ENCODE measurements around the gene SCN4B.

Gene SCN4B

DNA sequence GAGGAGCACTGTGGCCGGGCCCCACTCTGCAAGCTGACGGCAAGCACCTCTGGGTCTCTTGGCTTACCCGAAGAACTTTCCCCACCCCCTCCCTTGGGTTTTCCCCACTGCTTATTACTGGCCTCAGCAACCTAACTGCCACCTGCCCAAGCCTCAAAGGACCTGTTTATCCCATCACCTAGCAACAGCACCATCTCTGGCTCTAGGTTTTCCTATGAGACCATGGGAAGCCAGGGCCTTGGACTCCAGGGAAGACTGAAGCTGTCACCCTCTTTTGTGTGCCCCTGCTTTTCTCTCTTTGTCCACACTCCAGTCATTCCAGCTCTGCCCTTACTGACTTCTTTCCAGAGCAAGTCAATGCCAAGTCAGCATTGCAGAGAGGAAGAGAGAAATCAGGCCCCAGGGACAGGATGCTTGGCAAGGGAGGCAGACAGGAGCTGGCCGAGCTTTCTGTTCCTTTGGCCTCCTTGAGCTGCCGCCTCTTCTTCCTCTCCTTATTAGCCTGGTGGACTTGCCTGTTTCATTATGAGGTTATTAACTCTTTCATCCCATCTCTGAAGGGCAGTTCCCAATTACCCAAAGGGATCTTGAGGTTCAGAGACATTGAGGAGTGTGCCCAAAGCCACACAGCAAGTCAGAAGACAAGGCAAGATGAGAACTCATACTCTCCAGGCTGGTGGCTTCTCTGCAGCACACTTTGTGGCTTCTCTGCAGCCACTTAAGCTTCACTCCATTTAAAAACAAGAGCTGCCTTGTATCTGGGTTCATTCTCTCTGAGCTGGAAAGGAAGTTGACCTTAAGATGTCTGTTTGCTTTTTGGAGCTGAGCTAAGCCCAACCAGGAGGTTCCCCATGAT is 65.5 kb downstream of the SCN4B start, which contains the start of gene SMIM35:
Gene SMIM35 (minus strand): TSS at position 51 of the 856 bp plus-strand sequence. CDS start 206 bp downstream, outside the sequence.
- in situ Hi-C loops (cut with MboI; ENCODE audit: low pct_unique_long_range_greater_than_20kb, low sequenced_read_pairs, unreplicated experiment), result no loop called here
- TF ChIP-seq, protein P1, sequence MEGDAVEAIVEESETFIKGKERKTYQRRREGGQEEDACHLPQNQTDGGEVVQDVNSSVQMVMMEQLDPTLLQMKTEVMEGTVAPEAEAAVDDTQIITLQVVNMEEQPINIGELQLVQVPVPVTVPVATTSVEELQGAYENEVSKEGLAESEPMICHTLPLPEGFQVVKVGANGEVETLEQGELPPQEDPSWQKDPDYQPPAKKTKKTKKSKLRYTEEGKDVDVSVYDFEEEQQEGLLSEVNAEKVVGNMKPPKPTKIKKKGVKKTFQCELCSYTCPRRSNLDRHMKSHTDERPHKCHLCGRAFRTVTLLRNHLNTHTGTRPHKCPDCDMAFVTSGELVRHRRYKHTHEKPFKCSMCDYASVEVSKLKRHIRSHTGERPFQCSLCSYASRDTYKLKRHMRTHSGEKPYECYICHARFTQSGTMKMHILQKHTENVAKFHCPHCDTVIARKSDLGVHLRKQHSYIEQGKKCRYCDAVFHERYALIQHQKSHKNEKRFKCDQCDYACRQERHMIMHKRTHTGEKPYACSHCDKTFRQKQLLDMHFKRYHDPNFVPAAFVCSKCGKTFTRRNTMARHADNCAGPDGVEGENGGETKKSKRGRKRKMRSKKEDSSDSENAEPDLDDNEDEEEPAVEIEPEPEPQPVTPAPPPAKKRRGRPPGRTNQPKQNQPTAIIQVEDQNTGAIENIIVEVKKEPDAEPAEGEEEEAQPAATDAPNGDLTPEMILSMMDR (IDR thresholded peaks at IDR 0.05; ENCODE audit: extremely low read depth, insufficient read depth, missing control alignments), result no peak
- DNase-seq (ENCODE audit: low spot score), result no peak

DNA sequence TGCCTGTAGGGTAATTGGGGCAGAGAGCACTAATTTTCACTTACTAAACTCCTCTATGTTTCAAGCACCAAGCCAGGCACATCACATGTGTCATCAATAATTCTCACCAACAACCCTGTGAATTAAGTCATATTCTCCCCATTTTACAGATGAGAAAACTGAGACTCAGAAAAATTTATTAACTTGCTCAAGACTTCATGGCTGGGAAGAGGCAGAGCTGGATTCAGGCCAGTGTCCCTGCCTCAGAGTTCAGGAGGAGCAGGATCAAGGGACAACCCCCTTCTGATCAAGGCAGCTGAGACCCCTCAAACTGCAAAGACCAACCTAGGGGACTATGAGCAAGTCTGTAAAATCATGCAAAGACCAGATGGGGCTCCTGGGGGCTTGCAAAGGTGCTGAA is 68.0 kb downstream of the SCN4B start:
- in situ Hi-C loops (cut with MboI; ENCODE audit: low pct_unique_long_range_greater_than_20kb, low sequenced_read_pairs, unreplicated experiment), result no loop called here
- TF ChIP-seq, protein P1 (IDR thresholded peaks at IDR 0.05; ENCODE audit: extremely low read depth, insufficient read depth, missing control alignments), result no peak
- DNase-seq (ENCODE audit: low spot score), result no peak

DNA sequence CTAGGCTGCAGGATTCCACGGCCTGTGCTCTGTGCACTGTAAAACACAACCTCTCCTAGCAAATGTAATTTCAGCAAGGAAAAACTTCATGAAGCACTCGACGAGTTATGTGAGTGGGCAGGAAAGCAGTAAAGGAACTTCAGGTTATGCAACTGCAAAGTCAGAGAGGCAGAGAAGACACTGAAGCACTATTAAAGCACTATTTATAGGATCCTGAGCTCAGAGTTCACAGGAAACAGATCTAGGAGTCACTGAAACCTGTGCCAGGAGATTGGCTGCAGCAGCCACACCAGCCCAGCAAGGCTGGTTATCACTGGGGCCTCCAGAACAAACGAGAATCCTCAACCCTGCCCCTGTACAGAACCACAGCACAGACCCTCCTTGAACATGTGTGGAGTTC is 68.4 kb downstream of the SCN4B start:
- in situ Hi-C loops (cut with MboI; ENCODE audit: low pct_unique_long_range_greater_than_20kb, low sequenced_read_pairs, unreplicated experiment), result no loop called here
- DNase-seq (ENCODE audit: low spot score), result no peak
- TF ChIP-seq, protein P1 (IDR thresholded peaks at IDR 0.05; ENCODE audit: extremely low read depth, insufficient read depth, missing control alignments), result no peak

All from GM13977 (cell line).